Astrocyte (in vitro differentiated cells and primary cell): ENCODE measurements around the gene SLC38A8. TPM values are rescaled to one million over a fixed set of nuclear protein-coding genes. Genes with fewer than 3 reads are reported as not detected.

Experiments
- DNase-seq: peaks from one replicate; pipeline ENCODE4 v3.0.0-alpha.2; 2010; ENCODE audit warnings: low read depth
- FAIRE-seq: peaks from 2 replicates; lab custom pipeline; 2011; peaks lifted over from hg19 to GRCh38; lab: Jason Lieb, UNC
- H2AFZ ChIP-seq: 2 replicates; pipeline ENCODE4 v1.6.0; 2012; ENCODE audit warnings: low read depth, low read length, inconsistent platforms
- H3K27ac ChIP-seq: 2 replicates; pipeline ENCODE4 v1.5.1; 2011; ENCODE audit warnings: low read depth, low read length, inconsistent platforms
- H3K27me3 ChIP-seq: 2 replicates; pipeline ENCODE4 v1.6.0; 2011; ENCODE audit warnings: low read length, inconsistent platforms; ENCODE audit not compliant: insufficient read depth
- H3K36me3 ChIP-seq: 2 replicates; pipeline ENCODE4 v1.5.1; 2011; ENCODE audit warnings: low read length, inconsistent platforms; ENCODE audit not compliant: insufficient read depth
- H3K4me1 ChIP-seq: 2 replicates; pipeline ENCODE4 v1.5.1; 2011; ENCODE audit warnings: low read length, inconsistent platforms; ENCODE audit not compliant: insufficient read depth
- H3K4me2 ChIP-seq: 2 replicates; pipeline ENCODE4 v1.6.0; 2012; ENCODE audit warnings: low read length, inconsistent platforms
- H3K4me3 ChIP-seq: 2 replicates; pipeline ENCODE4 v1.5.1; 2011; ENCODE audit warnings: low read depth, mild to moderate bottlenecking, low read length, inconsistent platforms; ENCODE audit not compliant: insufficient read depth
- H3K79me2 ChIP-seq: 2 replicates; pipeline ENCODE4 v1.6.0; 2012; ENCODE audit warnings: mild to moderate bottlenecking, low read length, inconsistent platforms; ENCODE audit not compliant: insufficient read depth
- H3K9ac ChIP-seq: 2 replicates; pipeline ENCODE4 v1.6.0; 2012; ENCODE audit warnings: mild to moderate bottlenecking, low read length, inconsistent platforms
- H3K9me3 ChIP-seq: 2 replicates; pipeline ENCODE4 v1.5.1; 2012; ENCODE audit warnings: low read depth, mild to moderate bottlenecking, low read length, inconsistent platforms; ENCODE audit not compliant: insufficient read depth
- H4K20me1 ChIP-seq: 2 replicates; pipeline ENCODE4 v1.6.0; 2012; ENCODE audit warnings: low read length, inconsistent platforms; ENCODE audit not compliant: insufficient read depth
- H3K27ac Mint-ChIP-seq: one replicate; pipeline ENCODE4 v1.8.0; 2021; ENCODE audit warnings: mild to moderate bottlenecking, mixed read lengths; ENCODE audit not compliant: unreplicated experiment
- H3K27me3 Mint-ChIP-seq: one replicate; pipeline ENCODE4 v1.8.0; 2021; ENCODE audit warnings: low read depth, mixed read lengths; ENCODE audit not compliant: unreplicated experiment
- H3K36me3 Mint-ChIP-seq: one replicate; pipeline ENCODE4 v1.8.0; 2021; ENCODE audit warnings: low read depth, mixed read lengths; ENCODE audit not compliant: unreplicated experiment
- H3K4me1 Mint-ChIP-seq: one replicate; pipeline ENCODE4 v1.8.0; 2021; ENCODE audit warnings: low read depth, mixed read lengths; ENCODE audit not compliant: unreplicated experiment
- H3K4me3 Mint-ChIP-seq: one replicate; pipeline ENCODE4 v1.8.0; 2021; ENCODE audit warnings: mild to moderate bottlenecking, moderate library complexity, mixed read lengths; ENCODE audit not compliant: unreplicated experiment
- H3K9me3 Mint-ChIP-seq: one replicate; pipeline ENCODE4 v1.8.0; 2021; ENCODE audit warnings: mild to moderate bottlenecking, mixed read lengths; ENCODE audit not compliant: unreplicated experiment
- EZH2 ChIP-seq: IDR thresholded peaks from 2 replicates; pipeline ENCODE4 v1.6.1; 2012; ENCODE audit warnings: mild to moderate bottlenecking, low read length, inconsistent platforms; ENCODE audit not compliant: insufficient read depth
- total RNA-seq: library from RNA; stranded (reverse); gene quantifications from 2 replicates; pipeline ENCODE4 v1.2.1, GENCODE V29; 2021
- TF ChIP-seq, protein P1 (sequence below): IDR thresholded peaks from 2 replicates; pipeline ENCODE4 v1.5.1; 2011; ENCODE audit warnings: low read depth, mild to moderate bottlenecking, inconsistent platforms, low read length, moderate library complexity; ENCODE audit not compliant: insufficient read depth

Gene SLC38A8
- total RNA-seq, 1 donor from 2014 or later, result not detected

DNA sequence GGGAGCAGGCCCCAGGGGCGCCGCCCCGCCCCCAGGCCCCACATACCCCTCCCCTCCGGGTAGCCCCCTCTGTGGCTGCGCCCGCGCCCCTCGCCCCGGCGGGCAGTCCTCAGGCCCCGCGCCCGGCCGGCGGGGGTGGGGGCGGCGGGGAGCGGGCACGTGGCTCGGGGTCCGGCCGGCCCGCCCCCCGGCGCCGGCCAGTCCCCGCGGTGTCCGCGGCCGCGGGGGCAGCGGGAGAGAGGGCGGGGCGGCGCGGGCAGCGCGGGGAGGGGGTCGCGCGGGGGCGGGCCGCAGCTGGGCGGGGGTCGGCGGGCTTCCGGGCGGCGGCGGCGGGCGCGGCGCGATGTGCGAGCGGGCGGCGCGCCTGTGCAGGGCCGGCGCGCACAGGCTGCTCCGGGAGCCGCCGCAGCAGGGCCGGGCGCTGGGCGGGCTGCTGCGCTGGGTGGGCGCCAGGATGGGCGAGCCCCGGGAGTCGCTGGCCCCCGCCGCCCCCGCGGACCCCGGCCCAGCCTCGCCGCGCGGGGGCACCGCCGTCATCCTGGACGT lies 74.2 kb downstream of the SLC38A8 start:
- H3K79me2 ChIP-seq, result no peaks in the 10 kb centered on the region
- H3K27ac Mint-ChIP-seq, result no peak overlapping the region
- no peaks in the 10 kb centered on the region for H3K27me3 ChIP-seq
- H3K9me3 Mint-ChIP-seq, result no peaks in the 10 kb centered on the region
- H3K36me3 ChIP-seq, result no peaks in the 10 kb centered on the region
- peaks cover 42% of the 10 kb centered on the region for H3K27me3 Mint-ChIP-seq
- H3K4me2 ChIP-seq, result peak overlapping the region; percentile 71
- H3K9ac ChIP-seq, result no peak overlapping the region
- DNase-seq, result no peak
- H3K4me3 ChIP-seq, result no peak overlapping the region
- no peak overlapping the region for H3K4me3 Mint-ChIP-seq
- H3K36me3 Mint-ChIP-seq, result no peaks in the 10 kb centered on the region
- no peak for FAIRE-seq
- no peaks in the 10 kb centered on the region for H3K4me1 Mint-ChIP-seq
- H2AFZ ChIP-seq, result no peak overlapping the region
- no peaks in the 10 kb centered on the region for H3K9me3 ChIP-seq
- H3K27ac ChIP-seq, result no peak overlapping the region
- peaks cover 3% of the 10 kb centered on the region for H4K20me1 ChIP-seq
- TF ChIP-seq, protein P1, sequence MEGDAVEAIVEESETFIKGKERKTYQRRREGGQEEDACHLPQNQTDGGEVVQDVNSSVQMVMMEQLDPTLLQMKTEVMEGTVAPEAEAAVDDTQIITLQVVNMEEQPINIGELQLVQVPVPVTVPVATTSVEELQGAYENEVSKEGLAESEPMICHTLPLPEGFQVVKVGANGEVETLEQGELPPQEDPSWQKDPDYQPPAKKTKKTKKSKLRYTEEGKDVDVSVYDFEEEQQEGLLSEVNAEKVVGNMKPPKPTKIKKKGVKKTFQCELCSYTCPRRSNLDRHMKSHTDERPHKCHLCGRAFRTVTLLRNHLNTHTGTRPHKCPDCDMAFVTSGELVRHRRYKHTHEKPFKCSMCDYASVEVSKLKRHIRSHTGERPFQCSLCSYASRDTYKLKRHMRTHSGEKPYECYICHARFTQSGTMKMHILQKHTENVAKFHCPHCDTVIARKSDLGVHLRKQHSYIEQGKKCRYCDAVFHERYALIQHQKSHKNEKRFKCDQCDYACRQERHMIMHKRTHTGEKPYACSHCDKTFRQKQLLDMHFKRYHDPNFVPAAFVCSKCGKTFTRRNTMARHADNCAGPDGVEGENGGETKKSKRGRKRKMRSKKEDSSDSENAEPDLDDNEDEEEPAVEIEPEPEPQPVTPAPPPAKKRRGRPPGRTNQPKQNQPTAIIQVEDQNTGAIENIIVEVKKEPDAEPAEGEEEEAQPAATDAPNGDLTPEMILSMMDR, result no peak
- TF ChIP-seq EZH2, result no peak
- H3K4me1 ChIP-seq, result no peaks in the 10 kb centered on the region

- Mint-ChIP-seq H3K27me3 (peaks cover 40% of the 10 kb centered on the region), H3K9me3 (no peaks in the 10 kb centered on the region), H3K27ac (no peak within 1 kb of the TSS), H3K36me3 (no peaks in the 10 kb centered on the region), H3K4me3 (peak within 1 kb of the TSS; percentile 78), H3K4me1 (no peaks in the 10 kb centered on the region)
- no peak within 1 kb of the TSS for H3K9ac ChIP-seq
- no peaks in the 10 kb centered on the region for H3K79me2 ChIP-seq
- no peaks in the 10 kb centered on the region for H3K27me3 ChIP-seq
- no peak for DNase-seq
- no peak within 1 kb of the TSS for H2AFZ ChIP-seq
- no peak within 1 kb of the TSS for H3K27ac ChIP-seq
- H3K9me3 ChIP-seq, result no peaks in the 10 kb centered on the region
- H3K4me1 ChIP-seq, result no peaks in the 10 kb centered on the region
- no peak within 1 kb of the TSS for H3K4me3 ChIP-seq
- FAIRE-seq, result no peak
- peaks cover 3% of the 10 kb centered on the region for H4K20me1 ChIP-seq
- TF ChIP-seq, protein P1, result no peak
- no peak for TF ChIP-seq EZH2
- H3K36me3 ChIP-seq, result no peaks in the 10 kb centered on the region
- H3K4me2 ChIP-seq, result peak within 1 kb of the TSS; percentile 71
Observed at GRCh38 chr16:83967838-83968305, 74.7 kb downstream of the SLC38A8 start, which contains the start of gene NECAB2. NECAB2 (plus strand) TSS chr16:83968244; CDS start chr16:83968649, 405 bp downstream.

- H3K9ac ChIP-seq, result no peak overlapping the region
- TF ChIP-seq, protein P1, result no peak
- TF ChIP-seq EZH2, result no peak
- Mint-ChIP-seq H3K27me3 (peaks cover 37% of the 10 kb centered on the region), H3K9me3 (no peaks in the 10 kb centered on the region), H3K4me1 (no peaks in the 10 kb centered on the region), H3K4me3 (no peak overlapping the region), H3K27ac (no peak overlapping the region), H3K36me3 (no peaks in the 10 kb centered on the region)
- H4K20me1 ChIP-seq, result peaks cover 3% of the 10 kb centered on the region
- no peaks in the 10 kb centered on the region for H3K9me3 ChIP-seq
- no peaks in the 10 kb centered on the region for H3K27me3 ChIP-seq
- H3K4me1 ChIP-seq, result no peaks in the 10 kb centered on the region
- no peak overlapping the region for H3K27ac ChIP-seq
- H3K4me3 ChIP-seq, result no peak overlapping the region
- H3K79me2 ChIP-seq, result no peaks in the 10 kb centered on the region
- H3K36me3 ChIP-seq, result no peaks in the 10 kb centered on the region
- FAIRE-seq, result no peak
- H2AFZ ChIP-seq, result no peak overlapping the region
- DNase-seq, result no peak
- no peak overlapping the region for H3K4me2 ChIP-seq
Observed at GRCh38 chr16:83967091-83967490, 75.5 kb downstream of the SLC38A8 start.
